ENCODE measurements around the gene SLC6A19. TPM values are rescaled to one million over a fixed set of nuclear protein-coding genes. Genes with fewer than 3 reads are reported as not detected.
"Not testable (repeated sequence)": the region's sequence is repeated elsewhere in the genome, so short reads cannot be mapped to it uniquely, and the experiment has no call there.

SLC6A19 gene
- total and polyA plus RNA-seq, 2 donors (not counting 1 experiment from before 2014, with no cell fraction given), result not detected

GRCh38 chr5:1227667-1228066 is 26.3 kb downstream of the SLC6A19 start:
- Histone ChIP-seq H3K27ac (ENCODE audit: low read length in 2 of 2) (no peak overlapping the region), H3K4me1 (ENCODE audit: control insufficient read depth in 2 of 2, insufficient read depth in 2 of 2, low read length in 2 of 2) (no peaks in the 10 kb centered on the region), H3K27me3 (replicated peaks in 1 of 4; ENCODE audit: control extremely low read depth in 1 of 4, control insufficient read depth in 3 of 4, insufficient read depth in 4 of 4, low read length in 3 of 4) (peaks cover 0 to 7% (median 0%) of the 10 kb centered on the region in 4 experiments), H3K79me2 (ENCODE audit: control insufficient read depth, insufficient read depth, low read length) (no peaks in the 10 kb centered on the region), H3K36me3 (replicated peaks in 1 of 2; ENCODE audit: control extremely low read depth in 1 of 2, control insufficient read depth in 1 of 2, extremely low read depth in 1 of 2, insufficient read depth in 2 of 2, low read length in 1 of 2) (no peaks in the 10 kb centered on the region), H3K9me3 (ENCODE audit: control extremely low read depth in 1 of 3, control insufficient read depth in 2 of 3, insufficient read depth in 1 of 3, low read length in 2 of 3) (no peaks in the 10 kb centered on the region), H3K4me2 (replicated peaks; ENCODE audit: low read depth, low read length, poor library complexity, severe bottlenecking) (no peak overlapping the region), H4K20me1 (ENCODE audit: control insufficient read depth, insufficient read depth, low read length, poor library complexity, severe bottlenecking) (no peaks in the 10 kb centered on the region), H3K4me3 (ENCODE audit: control extremely low read depth in 1 of 5, extremely low read depth in 1 of 5, insufficient read depth in 1 of 5, low read depth in 2 of 5, low read length in 4 of 5) (no peak overlapping the region), H3K9ac (ENCODE audit: low read length) (no peak overlapping the region), H2AFZ (ENCODE audit: insufficient read depth, low read depth, low read length, poor library complexity, severe bottlenecking) (no peak overlapping the region)
- Mint-ChIP-seq H3K27me3 (peaks cover 12% of the 10 kb centered on the region), H3K4me1 (no peaks in the 10 kb centered on the region), H3K27ac (no peak overlapping the region), H3K9me3 (ENCODE audit: insufficient read depth) (no peaks in the 10 kb centered on the region), H3K4me3 (no peak overlapping the region)
- DNase-seq, result no peak
- POLR2A ChIA-PET, result no interaction called here
- intact Hi-C loops (cut with micrococcal nuclease), result no loop called here
- ATAC-seq (ENCODE audit: low read depth), result no peak
- TF ChIP-seq CTCF (IDR thresholded peaks at IDR 0.05) (no peak), EZH2 (IDR thresholded peaks at IDR 0.05; ENCODE audit: borderline replicate concordance, insufficient read depth, low read depth, low read length, poor library complexity, severe bottlenecking) (no peak)
- CTCF ChIA-PET, result no interaction called here
- WGBS (ENCODE audit: insufficient coverage), result 48% methylated on average over 12 of the region's 14 CpGs

- no peaks in the 10 kb centered on the region for H4K20me1 ChIP-seq (ENCODE audit: control insufficient read depth, insufficient read depth, low read length, poor library complexity, severe bottlenecking)
- peaks cover 12% of the 10 kb centered on the region for H3K27me3 Mint-ChIP-seq
- ATAC-seq (ENCODE audit: low read depth), result no peak
- no peak overlapping the region for H3K4me3 ChIP-seq (ENCODE audit: control extremely low read depth in 1 of 5, extremely low read depth in 1 of 5, insufficient read depth in 1 of 5, low read depth in 2 of 5, low read length in 4 of 5)
- H3K27ac ChIP-seq (ENCODE audit: low read length in 2 of 2), result no peak overlapping the region
- H3K4me2 ChIP-seq (replicated peaks; ENCODE audit: low read depth, low read length, poor library complexity, severe bottlenecking), result no peak overlapping the region
- 69% methylated on average over 15 of the region's 15 CpGs for WGBS (ENCODE audit: insufficient coverage)
- no peak overlapping the region for H3K27ac Mint-ChIP-seq
- H3K79me2 ChIP-seq (ENCODE audit: control insufficient read depth, insufficient read depth, low read length), result no peaks in the 10 kb centered on the region
- intact Hi-C loops (cut with micrococcal nuclease), result no loop called here
- H3K27me3 ChIP-seq (replicated peaks in 1 of 4; ENCODE audit: control extremely low read depth in 1 of 4, control insufficient read depth in 3 of 4, insufficient read depth in 4 of 4, low read length in 3 of 4), result peaks cover 0 to 7% (median 0%) of the 10 kb centered on the region in 4 experiments
- no peaks in the 10 kb centered on the region for H3K36me3 ChIP-seq (replicated peaks in 1 of 2; ENCODE audit: control extremely low read depth in 1 of 2, control insufficient read depth in 1 of 2, extremely low read depth in 1 of 2, insufficient read depth in 2 of 2, low read length in 1 of 2)
- no peaks in the 10 kb centered on the region for H3K4me1 ChIP-seq (ENCODE audit: control insufficient read depth in 2 of 2, insufficient read depth in 2 of 2, low read length in 2 of 2)
- H3K4me1 Mint-ChIP-seq, result no peaks in the 10 kb centered on the region
- H3K9me3 ChIP-seq (ENCODE audit: control extremely low read depth in 1 of 3, control insufficient read depth in 2 of 3, insufficient read depth in 1 of 3, low read length in 2 of 3), result no peaks in the 10 kb centered on the region
- no peak for DNase-seq
- TF ChIP-seq CTCF (IDR thresholded peaks at IDR 0.05), result no peak
- TF ChIP-seq EZH2 (IDR thresholded peaks at IDR 0.05; ENCODE audit: borderline replicate concordance, insufficient read depth, low read depth, low read length, poor library complexity, severe bottlenecking), result no peak
- H2AFZ ChIP-seq (ENCODE audit: insufficient read depth, low read depth, low read length, poor library complexity, severe bottlenecking), result no peak overlapping the region
- H3K9ac ChIP-seq (ENCODE audit: low read length), result no peak overlapping the region
- CTCF ChIA-PET, result no interaction called here
- H3K9me3 Mint-ChIP-seq (ENCODE audit: insufficient read depth), result no peaks in the 10 kb centered on the region
- POLR2A ChIA-PET, result no interaction called here
- H3K4me3 Mint-ChIP-seq, result no peak overlapping the region
These were observed 26.7 kb downstream of the SLC6A19 start for GRCh38 chr5:1228120-1228519.

- CTCF ChIA-PET; H3K9me3 Mint-ChIP-seq (ENCODE audit: insufficient read depth); H3K79me2 ChIP-seq (ENCODE audit: control insufficient read depth, insufficient read depth, low read length); ATAC-seq (ENCODE audit: low read depth); H3K9me3 ChIP-seq (ENCODE audit: control extremely low read depth in 1 of 3, control insufficient read depth in 2 of 3, insufficient read depth in 1 of 3, low read length in 2 of 3); H3K4me2 ChIP-seq (replicated peaks; ENCODE audit: low read depth, low read length, poor library complexity, severe bottlenecking); H3K9ac ChIP-seq (ENCODE audit: low read length); H4K20me1 ChIP-seq (ENCODE audit: control insufficient read depth, insufficient read depth, low read length, poor library complexity, severe bottlenecking); H3K36me3 ChIP-seq (replicated peaks in 1 of 2; ENCODE audit: control extremely low read depth in 1 of 2, control insufficient read depth in 1 of 2, extremely low read depth in 1 of 2, insufficient read depth in 2 of 2, low read length in 1 of 2); DNase-seq; intact Hi-C loops (cut with micrococcal nuclease); H3K27ac ChIP-seq (ENCODE audit: low read length in 2 of 2); H3K27ac Mint-ChIP-seq; H3K4me3 Mint-ChIP-seq; POLR2A ChIA-PET; H3K4me1 Mint-ChIP-seq; H3K4me1 ChIP-seq (ENCODE audit: control insufficient read depth in 2 of 2, insufficient read depth in 2 of 2, low read length in 2 of 2); H2AFZ ChIP-seq (ENCODE audit: insufficient read depth, low read depth, low read length, poor library complexity, severe bottlenecking); H3K27me3 ChIP-seq (replicated peaks in 1 of 4; ENCODE audit: control extremely low read depth in 1 of 4, control insufficient read depth in 3 of 4, insufficient read depth in 4 of 4, low read length in 3 of 4); H3K4me3 ChIP-seq (ENCODE audit: control extremely low read depth in 1 of 5, extremely low read depth in 1 of 5, insufficient read depth in 1 of 5, low read depth in 2 of 5, low read length in 4 of 5): not testable (repeated sequence)
- WGBS (ENCODE audit: insufficient coverage), result 85% methylated on average over 11 of the region's 11 CpGs
- peaks cover 12% of the 10 kb centered on the region for H3K27me3 Mint-ChIP-seq
These were observed 27.6 kb downstream of the SLC6A19 start for GRCh38 chr5:1229023-1229422.

Measured in B cell (primary cell).